Fibroblast of skin of right quadriceps (primary cell): ENCODE results near the gene STT3B.

Source experiments
- DNase-seq: peaks from one replicate; pipeline ENCODE4 v3.0.0-alpha.2; 2013

The STT3B gene

GRCh38 chr3:31610700-31611275 is 78.1 kb downstream of the STT3B start:
- DNase-seq, result peak; percentile 32

GRCh38 chr3:31613177-31613576 is 80.5 kb downstream of the STT3B start:
- DNase-seq, result no peak

GRCh38 chr3:31613654-31614053 is 80.9 kb downstream of the STT3B start:
- no peak for DNase-seq

- no peak for DNase-seq
These were observed 81.6 kb downstream of the STT3B start for GRCh38 chr3:31614162-31614921.

GRCh38 chr3:31615071-31615875 is 82.5 kb downstream of the STT3B start:
- no peak for DNase-seq

GRCh38 chr3:31616711-31617110 is 84.0 kb downstream of the STT3B start:
- no peak for DNase-seq

- DNase-seq, result no peak
These were observed 87.9 kb downstream of the STT3B start for GRCh38 chr3:31620656-31621055.

GRCh38 chr3:31621314-31621713 is 88.6 kb downstream of the STT3B start:
- no peak for DNase-seq

- no peak for DNase-seq
These were observed 90.0 kb downstream of the STT3B start for GRCh38 chr3:31622636-31623288.

GRCh38 chr3:31624083-31624709 is 91.5 kb downstream of the STT3B start:
- no peak for DNase-seq

- no peak for DNase-seq
These were observed 92.6 kb downstream of the STT3B start for GRCh38 chr3:31625358-31625757.

GRCh38 chr3:31629054-31629453 is 96.3 kb downstream of the STT3B start:
- DNase-seq, result no peak

GRCh38 chr3:31634476-31634875 is 101.8 kb downstream of the STT3B start:
- peak; percentile 67 for DNase-seq

- DNase-seq, result no peak
These were observed 102.8 kb downstream of the STT3B start for GRCh38 chr3:31635545-31635944.

- DNase-seq, result no peak
These were observed 103.3 kb downstream of the STT3B start for GRCh38 chr3:31636049-31636448.

- no peak for DNase-seq
These were observed 104.1 kb downstream of the STT3B start for GRCh38 chr3:31636694-31637442.

GRCh38 chr3:31639828-31640227 is 107.1 kb downstream of the STT3B start:
- no peak for DNase-seq

- no peak for DNase-seq
These were observed 112.5 kb downstream of the STT3B start for GRCh38 chr3:31645256-31645655.

- no peak for DNase-seq
These were observed 115.7 kb downstream of the STT3B start for GRCh38 chr3:31648286-31648968.

GRCh38 chr3:31652296-31652695 is 119.6 kb downstream of the STT3B start:
- no peak for DNase-seq

GRCh38 chr3:31653464-31653863 is 120.7 kb downstream of the STT3B start:
- no peak for DNase-seq

- DNase-seq, result no peak
These were observed 122.3 kb downstream of the STT3B start for GRCh38 chr3:31654998-31655397.
